ENCODE measurements around the gene DYNLT2B.

DNA sequence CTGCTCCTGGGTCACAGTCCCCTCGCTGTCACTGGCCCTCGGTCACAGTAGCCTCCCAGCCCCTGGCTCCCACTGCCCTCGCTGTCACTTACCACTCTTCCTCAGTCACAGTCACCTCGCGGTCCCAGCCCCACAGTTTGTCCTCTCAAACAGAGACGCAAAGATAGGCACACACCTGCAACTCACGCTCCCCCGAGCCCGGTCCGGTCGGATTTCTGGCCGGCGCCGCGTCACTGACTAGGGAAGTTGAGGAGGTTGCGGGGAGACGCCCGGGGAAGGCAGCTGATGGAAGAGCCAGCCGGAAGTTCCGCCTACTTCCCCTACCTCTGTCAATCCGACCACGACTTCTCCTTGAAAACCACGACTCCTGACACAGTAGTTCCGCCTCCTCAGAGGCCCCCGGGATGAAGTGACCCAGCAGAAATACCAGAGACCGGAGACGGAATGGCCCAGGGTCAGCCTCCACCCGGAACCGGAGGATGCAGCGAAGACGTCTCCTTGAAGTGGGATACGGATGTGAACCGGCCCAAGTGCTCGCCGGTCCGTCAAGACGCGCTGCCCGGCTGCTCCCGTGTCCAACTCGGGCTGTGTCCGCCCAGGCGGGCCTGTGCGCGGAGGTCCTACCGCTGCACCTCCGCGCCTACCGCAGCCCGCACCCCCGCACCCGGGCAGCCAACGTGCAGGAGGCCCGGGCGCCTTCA lies 30.4 kb downstream of the DYNLT2B start, which contains the start of gene PCYT1A:
- TF ChIP-seq POLR2AphosphoS5 (IDR thresholded peaks at IDR 0.05; ENCODE audit: insufficient read depth in 1 of 2, low read depth in 1 of 2) (peak; percentile 87 to 92), POLR2A (IDR thresholded peaks at IDR 0.05) (peak in 1 of 2 donors; percentile 51)
- TF ChIP-seq, protein P1, sequence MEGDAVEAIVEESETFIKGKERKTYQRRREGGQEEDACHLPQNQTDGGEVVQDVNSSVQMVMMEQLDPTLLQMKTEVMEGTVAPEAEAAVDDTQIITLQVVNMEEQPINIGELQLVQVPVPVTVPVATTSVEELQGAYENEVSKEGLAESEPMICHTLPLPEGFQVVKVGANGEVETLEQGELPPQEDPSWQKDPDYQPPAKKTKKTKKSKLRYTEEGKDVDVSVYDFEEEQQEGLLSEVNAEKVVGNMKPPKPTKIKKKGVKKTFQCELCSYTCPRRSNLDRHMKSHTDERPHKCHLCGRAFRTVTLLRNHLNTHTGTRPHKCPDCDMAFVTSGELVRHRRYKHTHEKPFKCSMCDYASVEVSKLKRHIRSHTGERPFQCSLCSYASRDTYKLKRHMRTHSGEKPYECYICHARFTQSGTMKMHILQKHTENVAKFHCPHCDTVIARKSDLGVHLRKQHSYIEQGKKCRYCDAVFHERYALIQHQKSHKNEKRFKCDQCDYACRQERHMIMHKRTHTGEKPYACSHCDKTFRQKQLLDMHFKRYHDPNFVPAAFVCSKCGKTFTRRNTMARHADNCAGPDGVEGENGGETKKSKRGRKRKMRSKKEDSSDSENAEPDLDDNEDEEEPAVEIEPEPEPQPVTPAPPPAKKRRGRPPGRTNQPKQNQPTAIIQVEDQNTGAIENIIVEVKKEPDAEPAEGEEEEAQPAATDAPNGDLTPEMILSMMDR (IDR thresholded peaks at IDR 0.05) = no peak

All from vagina (tissue), 2 donors.